ENCODE data around the gene PKN3.

The PKN3 gene

DNA sequence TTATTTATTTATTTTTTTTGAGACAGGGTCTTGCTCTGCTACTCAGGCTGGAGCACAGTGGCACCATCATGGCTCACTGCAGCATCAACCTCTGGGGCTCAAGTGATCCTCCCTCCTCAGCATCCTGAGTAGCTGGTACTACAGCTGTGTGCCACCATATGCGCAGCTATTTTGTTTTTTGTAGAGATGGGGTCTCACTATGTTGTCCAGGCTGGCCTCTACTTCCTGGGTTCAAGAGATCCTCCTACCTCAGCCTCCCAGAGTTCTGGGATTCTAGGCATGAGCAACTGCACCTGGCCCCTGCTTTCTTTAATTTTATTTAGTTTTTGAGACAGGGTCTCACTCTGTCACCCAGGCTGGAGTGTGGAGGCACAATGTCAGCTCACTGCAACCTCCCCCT, 41.1 kb downstream of the PKN3 start:
- Histone ChIP-seq H2AFZ (ENCODE audit: low read length) (no peak overlapping the region), H3K9ac (ENCODE audit: low read length) (no peak overlapping the region), H3F3A (ENCODE audit: insufficient read depth, low read length) (no peaks in the 10 kb centered on the region), H4K20me1 (ENCODE audit: insufficient read depth, low read length) (no peaks in the 10 kb centered on the region), H3K4me2 (ENCODE audit: low read length) (no peak overlapping the region), H3K79me2 (ENCODE audit: insufficient read depth, low read length) (no peaks in the 10 kb centered on the region), H3K27me3 (ENCODE audit: insufficient read depth, low read length) (no peaks in the 10 kb centered on the region), H3K9me3 (ENCODE audit: low read length) (no peaks in the 10 kb centered on the region), H3K36me3 (ENCODE audit: insufficient read depth, low read length) (no peaks in the 10 kb centered on the region), H3K9me2 (ENCODE audit: low read depth, low read length) (no peaks in the 10 kb centered on the region), H3K4me1 (ENCODE audit: insufficient read depth, low read length, severe bottlenecking) (no peaks in the 10 kb centered on the region), H3K4me3 (ENCODE audit: low read depth, low read length, poor library complexity, severe bottlenecking) (no peak overlapping the region), H3K27ac (ENCODE audit: low read depth, low read length, poor library complexity, severe bottlenecking) (no peak overlapping the region)
- TF ChIP-seq, protein P1, sequence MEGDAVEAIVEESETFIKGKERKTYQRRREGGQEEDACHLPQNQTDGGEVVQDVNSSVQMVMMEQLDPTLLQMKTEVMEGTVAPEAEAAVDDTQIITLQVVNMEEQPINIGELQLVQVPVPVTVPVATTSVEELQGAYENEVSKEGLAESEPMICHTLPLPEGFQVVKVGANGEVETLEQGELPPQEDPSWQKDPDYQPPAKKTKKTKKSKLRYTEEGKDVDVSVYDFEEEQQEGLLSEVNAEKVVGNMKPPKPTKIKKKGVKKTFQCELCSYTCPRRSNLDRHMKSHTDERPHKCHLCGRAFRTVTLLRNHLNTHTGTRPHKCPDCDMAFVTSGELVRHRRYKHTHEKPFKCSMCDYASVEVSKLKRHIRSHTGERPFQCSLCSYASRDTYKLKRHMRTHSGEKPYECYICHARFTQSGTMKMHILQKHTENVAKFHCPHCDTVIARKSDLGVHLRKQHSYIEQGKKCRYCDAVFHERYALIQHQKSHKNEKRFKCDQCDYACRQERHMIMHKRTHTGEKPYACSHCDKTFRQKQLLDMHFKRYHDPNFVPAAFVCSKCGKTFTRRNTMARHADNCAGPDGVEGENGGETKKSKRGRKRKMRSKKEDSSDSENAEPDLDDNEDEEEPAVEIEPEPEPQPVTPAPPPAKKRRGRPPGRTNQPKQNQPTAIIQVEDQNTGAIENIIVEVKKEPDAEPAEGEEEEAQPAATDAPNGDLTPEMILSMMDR (IDR thresholded peaks at IDR 0.05; ENCODE audit: low read length): no peak
- TF ChIP-seq EZH2 (IDR thresholded peaks at IDR 0.05; ENCODE audit: borderline replicate concordance, low read length): no peak

DNA sequence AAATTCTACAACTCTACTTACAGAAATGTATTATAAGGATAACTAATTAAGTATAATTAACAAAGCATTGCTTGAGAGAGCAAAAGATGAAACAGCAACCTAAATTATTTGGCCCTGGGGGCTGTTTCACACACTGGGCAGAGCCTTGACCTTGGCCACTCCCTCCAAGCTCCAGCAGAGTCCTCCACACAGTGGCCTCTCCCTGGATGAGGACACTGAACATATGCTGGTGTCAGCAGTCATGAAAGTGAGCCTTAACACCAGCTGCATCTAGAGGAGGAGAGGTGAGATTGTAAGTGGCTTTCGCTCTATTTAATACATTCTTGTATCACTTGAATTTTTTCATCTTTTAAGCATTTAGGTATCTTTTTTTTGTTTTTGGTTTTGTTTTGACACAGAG, 44.9 kb downstream of the PKN3 start:
- Histone ChIP-seq H3K4me1 (ENCODE audit: insufficient read depth, low read length, severe bottlenecking) (no peaks in the 10 kb centered on the region), H3K79me2 (ENCODE audit: insufficient read depth, low read length) (no peaks in the 10 kb centered on the region), H2AFZ (ENCODE audit: low read length) (no peak overlapping the region), H4K20me1 (ENCODE audit: insufficient read depth, low read length) (no peaks in the 10 kb centered on the region), H3K4me2 (ENCODE audit: low read length) (no peak overlapping the region), H3F3A (ENCODE audit: insufficient read depth, low read length) (no peaks in the 10 kb centered on the region), H3K9me3 (ENCODE audit: low read length) (no peaks in the 10 kb centered on the region), H3K27ac (ENCODE audit: low read depth, low read length, poor library complexity, severe bottlenecking) (no peak overlapping the region), H3K9ac (ENCODE audit: low read length) (no peak overlapping the region), H3K9me2 (ENCODE audit: low read depth, low read length) (no peaks in the 10 kb centered on the region), H3K36me3 (ENCODE audit: insufficient read depth, low read length) (0 out of 2 replicates have a peak, but pooled peaks cover 16% of the 10 kb centered on the region), H3K4me3 (ENCODE audit: low read depth, low read length, poor library complexity, severe bottlenecking) (no peak overlapping the region), H3K27me3 (ENCODE audit: insufficient read depth, low read length) (no peaks in the 10 kb centered on the region)
- TF ChIP-seq EZH2 (IDR thresholded peaks at IDR 0.05; ENCODE audit: borderline replicate concordance, low read length): no peak
- TF ChIP-seq, protein P1 (IDR thresholded peaks at IDR 0.05; ENCODE audit: low read length): no peak

DNA sequence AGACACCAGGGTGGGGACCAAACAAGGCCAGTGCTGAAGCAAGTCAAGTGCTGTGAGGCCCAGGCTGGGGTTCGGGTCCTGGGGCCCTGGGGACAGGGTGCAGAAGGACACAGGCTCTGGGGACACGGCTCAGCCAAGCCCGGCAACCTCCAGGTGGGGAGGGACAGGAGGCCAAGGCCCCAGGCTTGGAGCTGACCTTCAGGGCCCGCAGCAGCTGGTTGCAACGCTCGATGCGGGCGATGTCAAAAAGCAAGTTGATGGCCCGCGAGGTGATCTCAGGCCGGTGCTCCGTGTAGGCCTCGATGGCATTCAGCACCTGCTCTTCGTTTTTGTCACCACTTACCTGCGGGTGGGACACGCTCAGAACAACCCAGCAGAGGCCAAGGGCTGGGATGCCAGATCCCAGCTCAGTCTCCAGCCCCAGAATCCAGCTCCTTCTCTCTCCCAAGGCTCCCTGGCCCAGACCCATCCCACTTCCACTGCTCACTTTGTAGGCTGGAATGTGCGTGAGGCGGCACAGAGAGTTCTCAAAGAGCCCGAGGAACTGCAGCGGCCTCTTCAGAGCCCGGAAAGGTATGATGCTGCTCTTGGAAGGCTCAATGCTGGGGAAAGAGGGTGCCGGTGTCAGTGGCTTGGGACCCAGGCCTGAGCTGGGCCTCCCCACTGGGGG, 48.8 kb downstream of the PKN3 start:
- no peak overlapping the region for H3K9ac ChIP-seq (ENCODE audit: low read length)
- H3K9me3 ChIP-seq (ENCODE audit: low read length): no peaks in the 10 kb centered on the region
- TF ChIP-seq, protein P1 (IDR thresholded peaks at IDR 0.05; ENCODE audit: low read length): no peak
- no peak for TF ChIP-seq EZH2 (IDR thresholded peaks at IDR 0.05; ENCODE audit: borderline replicate concordance, low read length)

More for the DNA sequence above, 48.8 kb downstream of the PKN3 start:
- no peaks in the 10 kb centered on the region for H3K4me1 ChIP-seq (ENCODE audit: insufficient read depth, low read length, severe bottlenecking)
- H3K9me2 ChIP-seq (ENCODE audit: low read depth, low read length): no peaks in the 10 kb centered on the region
- H3K36me3 ChIP-seq (ENCODE audit: insufficient read depth, low read length): peaks cover 24% of the 10 kb centered on the region; the same call in 1 of the 2 replicates
- H2AFZ ChIP-seq (ENCODE audit: low read length): no peak overlapping the region
- H3K27me3 ChIP-seq (ENCODE audit: insufficient read depth, low read length): no peaks in the 10 kb centered on the region
- H3F3A ChIP-seq (ENCODE audit: insufficient read depth, low read length): no peaks in the 10 kb centered on the region
- H3K4me3 ChIP-seq (ENCODE audit: low read depth, low read length, poor library complexity, severe bottlenecking): no peak overlapping the region
- H3K79me2 ChIP-seq (ENCODE audit: insufficient read depth, low read length): no peaks in the 10 kb centered on the region
- no peak overlapping the region for H3K4me2 ChIP-seq (ENCODE audit: low read length)
- no peaks in the 10 kb centered on the region for H4K20me1 ChIP-seq (ENCODE audit: insufficient read depth, low read length)
- no peak overlapping the region for H3K27ac ChIP-seq (ENCODE audit: low read depth, low read length, poor library complexity, severe bottlenecking)

Measured in OCI-LY1 (cell line).